CD4-positive, alpha-beta T cell treated with Interleukin-15 for 1 hour (primary cell): Measurements from ENCODE around the gene NUP98.

Experiments
- DNase-seq: peaks from one replicate; pipeline ENCODE4 v3.0.0-alpha.2; 2020

Gene NUP98

GRCh38 chr11:3637201-3637600, 160.2 kb downstream of the NUP98 start:
- no peak for DNase-seq

- peak; percentile 11 for DNase-seq
Observed at GRCh38 chr11:3635641-3636375, 161.5 kb downstream of the NUP98 start.

- DNase-seq = no peak
Observed at GRCh38 chr11:3632070-3632660, 165.2 kb downstream of the NUP98 start.

- DNase-seq = no peak
Observed at GRCh38 chr11:3631331-3631730, 166.0 kb downstream of the NUP98 start.

- no peak for DNase-seq
Observed at GRCh38 chr11:3627291-3627690, 170.1 kb downstream of the NUP98 start.

- DNase-seq = peak; percentile 26
Observed at GRCh38 chr11:3626250-3626960, 170.9 kb downstream of the NUP98 start.
